ENCODE measurements around the gene EIF1. TPM values are rescaled to one million over a fixed set of nuclear protein-coding genes. Genes with fewer than 3 reads are reported as not detected.

The EIF1 gene
- total and polyA plus RNA-seq, 4 donors, result 179 to 689 (median 464) TPM

DNA sequence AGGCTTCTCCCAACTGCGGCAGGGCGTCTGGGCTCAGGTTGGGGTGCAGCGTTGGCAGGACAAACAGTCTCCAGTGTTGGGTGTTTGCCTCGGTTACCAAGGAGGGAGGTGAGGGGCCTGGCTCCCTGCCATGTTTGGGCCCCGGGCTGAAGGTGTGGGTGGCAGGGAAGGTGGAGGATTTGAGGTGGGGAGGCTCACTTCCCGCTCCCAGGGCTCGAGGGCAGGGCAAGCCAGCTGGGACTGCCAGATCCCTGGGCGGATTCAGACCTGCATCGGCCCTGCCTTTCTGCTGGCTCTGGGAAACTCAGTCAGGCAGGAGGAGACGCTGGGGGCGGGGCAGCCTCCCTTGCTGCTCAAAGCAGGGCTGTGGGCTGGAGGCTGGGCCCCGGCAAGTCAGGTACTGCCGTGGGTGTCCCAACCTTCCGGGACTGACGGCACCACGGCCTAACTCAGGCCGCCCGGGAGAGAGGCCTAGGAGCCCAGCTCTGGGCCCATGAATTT lies 33.0 kb upstream of the EIF1 start:
- 45% methylated on average over 18 of the region's 18 CpGs for WGBS (ENCODE audit: insufficient coverage)
- H3K4me1 ChIP-seq (ENCODE audit: control insufficient read depth, insufficient read depth, low read length), result peaks cover 13% of the 10 kb centered on the region
- H3K9me3 ChIP-seq (ENCODE audit: control insufficient read depth, insufficient read depth, low read length), result no peaks in the 10 kb centered on the region
- H3K36me3 ChIP-seq (ENCODE audit: control insufficient read depth, insufficient read depth, low read length), result no peaks in the 10 kb centered on the region
- no peak for DNase-seq (ENCODE audit: low read depth in 4 of 6, low spot score in 6 of 6)
- no peaks in the 10 kb centered on the region for H3K27me3 ChIP-seq (ENCODE audit: control insufficient read depth, insufficient read depth, low read length)
- H3K27ac ChIP-seq (ENCODE audit: low read depth, low read length), result peak overlapping the region; percentile 61
- no peak overlapping the region for H3K4me3 ChIP-seq (ENCODE audit: low read depth, low read length)

DNA sequence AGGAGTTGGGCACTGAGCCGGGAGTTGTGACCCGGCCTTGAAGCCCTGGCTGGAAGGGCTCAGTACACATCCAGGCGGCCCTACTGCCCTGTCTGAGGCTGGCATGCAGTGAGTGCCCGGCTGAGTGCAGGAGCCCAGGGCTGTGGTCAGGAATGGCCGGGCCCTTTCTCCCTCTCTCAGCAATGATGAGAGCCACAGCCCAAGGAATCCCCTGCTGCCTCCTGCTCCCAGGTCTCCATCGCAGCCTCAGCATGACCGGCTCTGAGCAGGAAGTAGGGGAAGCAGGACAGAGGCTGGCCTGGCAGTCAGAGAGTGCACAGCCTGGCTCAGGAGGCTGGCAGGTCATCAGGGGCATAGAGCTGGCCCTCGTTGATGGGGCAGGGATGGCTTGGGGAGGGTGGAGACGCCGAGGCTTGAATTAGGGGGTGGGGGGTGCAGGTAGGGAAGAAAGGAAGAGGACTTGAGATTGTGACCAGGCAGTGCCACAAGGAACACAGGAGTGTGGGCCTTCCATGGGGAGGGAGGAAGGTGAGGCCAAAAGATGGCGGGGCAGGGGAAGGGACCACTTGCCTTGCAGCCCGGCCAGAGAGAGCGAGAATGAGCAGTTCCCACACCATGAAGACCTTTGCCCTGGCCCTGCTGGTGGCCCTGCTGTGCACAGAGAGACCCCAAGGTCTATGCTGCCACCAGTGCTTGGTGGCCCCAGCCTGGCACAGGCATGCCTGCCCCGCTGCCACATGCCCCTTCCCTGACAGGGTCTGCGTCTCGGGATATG lies 32.2 kb upstream of the EIF1 start:
- H3K4me1 ChIP-seq (ENCODE audit: control insufficient read depth, insufficient read depth, low read length), result peaks cover 12% of the 10 kb centered on the region
- H3K27ac ChIP-seq (ENCODE audit: low read depth, low read length), result no peak overlapping the region
- 90% methylated on average over 15 of the region's 16 CpGs for WGBS (ENCODE audit: insufficient coverage)
- H3K27me3 ChIP-seq (ENCODE audit: control insufficient read depth, insufficient read depth, low read length), result no peaks in the 10 kb centered on the region
- H3K36me3 ChIP-seq (ENCODE audit: control insufficient read depth, insufficient read depth, low read length), result no peaks in the 10 kb centered on the region
- no peak for DNase-seq (ENCODE audit: low read depth in 4 of 6, low spot score in 6 of 6)
- no peak overlapping the region for H3K4me3 ChIP-seq (ENCODE audit: low read depth, low read length)
- no peaks in the 10 kb centered on the region for H3K9me3 ChIP-seq (ENCODE audit: control insufficient read depth, insufficient read depth, low read length)

DNA sequence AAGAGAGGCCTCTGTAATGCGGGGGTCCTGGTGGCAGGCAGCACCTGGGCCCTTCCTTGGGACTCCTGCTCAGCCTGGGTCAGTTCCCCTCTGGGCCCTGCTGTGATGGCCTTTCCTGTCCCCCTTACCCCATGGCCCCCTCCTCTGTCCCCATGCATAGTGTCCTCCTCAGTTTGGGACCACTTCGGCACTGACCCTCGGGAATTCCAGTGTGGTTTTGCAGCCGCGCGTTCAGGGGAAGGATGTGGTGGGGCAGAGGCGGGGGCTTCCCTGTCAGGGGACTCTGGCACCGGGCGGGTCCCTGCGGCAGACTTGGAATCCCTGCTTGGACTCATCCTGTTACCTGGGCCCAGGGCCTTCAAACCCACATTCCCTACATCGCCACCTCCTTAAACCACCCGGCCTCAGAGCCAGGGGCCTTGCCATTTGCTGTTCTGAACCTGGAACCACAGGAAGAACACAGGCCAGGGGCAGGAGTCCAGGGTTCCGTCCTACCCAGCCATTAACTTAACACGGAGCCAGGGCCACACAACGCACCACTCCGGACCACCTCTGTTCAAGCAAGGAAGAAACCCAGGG lies 31.4 kb upstream of the EIF1 start:
- H3K9me3 ChIP-seq (ENCODE audit: control insufficient read depth, insufficient read depth, low read length), result no peaks in the 10 kb centered on the region
- no peaks in the 10 kb centered on the region for H3K27me3 ChIP-seq (ENCODE audit: control insufficient read depth, insufficient read depth, low read length)
- 96% methylated on average over 12 of the region's 16 CpGs for WGBS (ENCODE audit: insufficient coverage)
- no peak overlapping the region for H3K27ac ChIP-seq (ENCODE audit: low read depth, low read length)
- peaks cover 9% of the 10 kb centered on the region for H3K4me1 ChIP-seq (ENCODE audit: control insufficient read depth, insufficient read depth, low read length)
- H3K36me3 ChIP-seq (ENCODE audit: control insufficient read depth, insufficient read depth, low read length), result no peaks in the 10 kb centered on the region
- DNase-seq (ENCODE audit: low read depth in 4 of 6, low spot score in 6 of 6), result no peak
- H3K4me3 ChIP-seq (ENCODE audit: low read depth, low read length), result no peak overlapping the region

DNA sequence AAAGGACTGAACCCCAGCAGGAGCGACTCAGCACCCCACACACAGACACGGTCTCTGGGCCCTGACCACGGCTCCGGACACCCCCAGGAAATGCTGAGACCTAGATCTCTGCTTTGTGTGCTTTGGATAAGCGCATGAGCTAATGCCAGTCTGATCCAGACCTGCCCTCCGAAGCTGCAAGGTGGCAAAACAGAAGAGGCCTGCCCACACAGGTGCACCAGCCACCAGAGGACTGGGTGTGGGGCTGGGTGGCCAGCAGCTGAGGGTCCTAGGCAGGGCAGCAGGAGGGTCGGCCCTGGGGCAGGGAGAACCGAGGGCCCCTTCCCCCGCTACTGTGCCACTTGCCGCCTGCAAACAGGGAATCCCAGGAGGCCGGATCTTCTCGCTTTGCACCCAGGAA lies 30.7 kb upstream of the EIF1 start:
- H3K4me3 ChIP-seq (ENCODE audit: low read depth, low read length), result no peak overlapping the region
- WGBS (ENCODE audit: insufficient coverage), result 69% methylated on average over 12 of the region's 12 CpGs
- peaks cover 9% of the 10 kb centered on the region for H3K4me1 ChIP-seq (ENCODE audit: control insufficient read depth, insufficient read depth, low read length)
- H3K9me3 ChIP-seq (ENCODE audit: control insufficient read depth, insufficient read depth, low read length), result no peaks in the 10 kb centered on the region
- no peaks in the 10 kb centered on the region for H3K27me3 ChIP-seq (ENCODE audit: control insufficient read depth, insufficient read depth, low read length)
- no peaks in the 10 kb centered on the region for H3K36me3 ChIP-seq (ENCODE audit: control insufficient read depth, insufficient read depth, low read length)
- no peak overlapping the region for H3K27ac ChIP-seq (ENCODE audit: low read depth, low read length)
- no peak for DNase-seq (ENCODE audit: low read depth in 4 of 6, low spot score in 6 of 6)

DNA sequence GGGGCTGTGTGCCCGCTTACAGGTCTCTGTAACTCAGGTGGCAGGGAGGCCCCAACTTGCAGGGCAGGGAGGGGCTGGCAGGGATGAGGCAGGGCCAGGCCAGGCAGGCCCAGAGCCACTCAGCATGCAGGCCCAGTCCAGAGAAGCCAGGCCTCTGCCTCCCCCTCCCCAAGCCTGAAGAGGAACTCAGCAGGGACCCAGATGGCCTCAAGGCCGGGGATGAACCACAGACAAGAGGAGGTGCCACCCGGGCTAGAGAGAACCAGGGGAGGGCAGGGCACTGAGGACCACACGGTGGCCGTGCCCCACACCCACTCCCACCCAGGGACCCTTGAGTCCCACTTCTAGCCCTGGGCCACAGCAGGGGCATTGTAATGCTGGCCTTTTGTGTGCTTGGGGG lies 29.8 kb upstream of the EIF1 start:
- no peaks in the 10 kb centered on the region for H3K27me3 ChIP-seq (ENCODE audit: control insufficient read depth, insufficient read depth, low read length)
- WGBS (ENCODE audit: insufficient coverage), result 84% methylated on average over 2 of the region's 5 CpGs
- no peaks in the 10 kb centered on the region for H3K9me3 ChIP-seq (ENCODE audit: control insufficient read depth, insufficient read depth, low read length)
- H3K4me1 ChIP-seq (ENCODE audit: control insufficient read depth, insufficient read depth, low read length), result peaks cover 9% of the 10 kb centered on the region
- no peak overlapping the region for H3K27ac ChIP-seq (ENCODE audit: low read depth, low read length)
- no peak overlapping the region for H3K4me3 ChIP-seq (ENCODE audit: low read depth, low read length)
- no peak for DNase-seq (ENCODE audit: low read depth in 4 of 6, low spot score in 6 of 6)
- no peaks in the 10 kb centered on the region for H3K36me3 ChIP-seq (ENCODE audit: control insufficient read depth, insufficient read depth, low read length)

DNA sequence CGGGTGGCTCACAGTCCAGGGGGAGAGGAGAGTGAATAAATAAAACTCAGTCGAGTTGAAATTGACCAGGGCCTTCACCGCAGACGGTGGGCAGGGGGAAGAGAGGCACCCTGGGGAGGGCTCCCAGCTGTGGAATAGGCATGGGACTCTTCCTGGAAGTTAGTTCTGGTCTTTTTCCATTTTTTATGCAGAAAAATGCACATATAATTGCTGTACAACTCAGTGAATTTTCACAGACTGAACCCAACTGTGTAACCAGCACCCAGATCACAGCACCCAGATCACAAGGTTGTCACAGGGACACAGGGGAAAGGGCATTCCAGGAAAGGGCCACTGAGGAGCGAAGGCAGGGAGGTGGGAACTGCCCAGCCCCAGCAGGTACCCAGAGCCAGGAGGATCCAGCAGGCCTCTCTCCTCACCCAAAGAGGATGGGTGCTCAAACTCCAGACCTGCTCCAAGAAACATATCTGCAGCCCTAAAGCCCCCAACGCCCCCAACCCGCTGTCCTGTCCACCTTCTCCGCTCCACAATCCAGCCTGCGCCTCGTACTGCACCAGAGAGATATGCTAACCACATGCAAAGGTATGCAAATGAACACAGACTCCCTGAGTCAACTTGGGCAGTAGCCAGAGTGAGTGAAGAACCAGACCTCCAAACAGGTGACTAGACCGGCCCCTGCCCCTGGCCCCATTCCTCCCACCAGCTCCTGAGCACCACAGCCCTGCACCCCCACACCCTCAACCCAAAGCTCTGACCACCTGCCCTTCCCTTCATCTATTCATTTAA lies 29.1 kb upstream of the EIF1 start:
- WGBS (ENCODE audit: insufficient coverage), result 96% methylated on average over 6 of the region's 11 CpGs

DNA sequence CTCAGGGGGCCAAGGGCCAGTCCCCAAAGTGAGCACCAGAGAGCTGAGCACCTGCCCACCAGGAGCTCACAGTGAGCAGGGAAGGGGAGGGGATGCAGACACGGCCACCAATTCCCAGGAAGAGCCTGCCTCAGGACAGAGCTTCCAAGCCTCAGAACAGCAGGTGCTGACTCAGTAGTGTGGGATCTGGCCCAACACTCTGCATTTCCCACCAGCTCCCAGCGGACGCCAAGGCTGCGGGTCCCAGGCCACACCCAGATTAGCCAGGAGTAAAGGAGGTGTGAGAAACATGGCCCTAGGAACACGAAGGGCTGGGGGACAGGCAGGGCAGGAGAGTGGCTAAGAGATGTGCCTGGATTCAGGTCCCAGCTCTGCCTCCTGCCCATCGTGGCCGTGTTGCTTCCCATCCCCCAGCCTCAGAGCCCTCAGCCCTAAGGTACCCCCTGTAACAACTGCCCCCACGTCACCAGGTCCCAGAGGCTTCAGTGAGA lies 28.4 kb upstream of the EIF1 start:
- H3K27ac ChIP-seq (ENCODE audit: low read depth, low read length), result no peak overlapping the region
- H3K9me3 ChIP-seq (ENCODE audit: control insufficient read depth, insufficient read depth, low read length), result no peaks in the 10 kb centered on the region
- no peak for DNase-seq (ENCODE audit: low read depth in 4 of 6, low spot score in 6 of 6)
- H3K36me3 ChIP-seq (ENCODE audit: control insufficient read depth, insufficient read depth, low read length), result no peaks in the 10 kb centered on the region
- WGBS (ENCODE audit: insufficient coverage), result 84% methylated on average over 4 of the region's 8 CpGs
- H3K27me3 ChIP-seq (ENCODE audit: control insufficient read depth, insufficient read depth, low read length), result no peaks in the 10 kb centered on the region
- H3K4me1 ChIP-seq (ENCODE audit: control insufficient read depth, insufficient read depth, low read length), result peaks cover 8% of the 10 kb centered on the region
- no peak overlapping the region for H3K4me3 ChIP-seq (ENCODE audit: low read depth, low read length)

More for the DNA sequence above, 29.1 kb upstream of the EIF1 start:
- Histone ChIP-seq H3K27ac (ENCODE audit: low read depth, low read length) (no peak overlapping the region), H3K9me3 (ENCODE audit: control insufficient read depth, insufficient read depth, low read length) (no peaks in the 10 kb centered on the region), H3K4me3 (ENCODE audit: low read depth, low read length) (no peak overlapping the region), H3K36me3 (ENCODE audit: control insufficient read depth, insufficient read depth, low read length) (no peaks in the 10 kb centered on the region), H3K27me3 (ENCODE audit: control insufficient read depth, insufficient read depth, low read length) (no peaks in the 10 kb centered on the region), H3K4me1 (ENCODE audit: control insufficient read depth, insufficient read depth, low read length) (peaks cover 9% of the 10 kb centered on the region)
- DNase-seq (ENCODE audit: low read depth in 4 of 6, low spot score in 6 of 6), result no peak

DNA sequence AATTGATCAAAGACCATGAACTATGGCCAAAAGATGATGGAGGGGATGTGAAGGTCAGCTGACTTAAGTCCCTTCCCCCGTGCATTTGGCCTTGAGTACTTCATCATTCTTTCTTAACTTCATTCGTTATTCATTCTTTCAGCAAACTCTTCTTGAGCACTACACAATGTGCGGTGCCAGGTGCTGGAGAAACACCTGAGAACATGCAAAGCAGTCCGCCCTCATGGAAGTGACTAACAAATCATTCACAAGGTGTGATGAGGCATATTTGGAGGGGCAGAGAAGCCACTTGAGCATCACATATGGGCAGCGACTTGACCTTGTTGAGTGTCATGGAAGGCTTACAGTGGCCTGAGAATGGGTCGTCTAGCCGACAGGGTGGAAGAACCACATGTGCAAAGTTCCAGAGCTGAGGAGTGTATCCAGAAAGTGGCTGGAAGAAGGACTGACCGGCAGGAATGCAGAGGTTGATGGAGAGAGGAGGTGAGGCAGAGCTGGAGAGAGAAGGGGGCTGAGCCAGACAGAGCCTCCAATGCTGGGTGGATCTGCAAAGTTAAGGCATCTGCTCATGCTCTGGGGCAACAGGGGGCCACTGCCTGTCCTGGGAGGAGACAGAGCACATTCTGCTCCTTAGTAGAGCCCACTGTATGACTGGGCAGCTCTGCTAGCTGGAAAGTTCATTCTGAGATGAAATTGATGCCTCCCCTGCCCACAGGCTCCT lies 25.1 kb upstream of the EIF1 start:
- peaks cover 26% of the 10 kb centered on the region for H3K4me1 ChIP-seq (ENCODE audit: control insufficient read depth, insufficient read depth, low read length)
- H3K27me3 ChIP-seq (ENCODE audit: control insufficient read depth, insufficient read depth, low read length), result no peaks in the 10 kb centered on the region
- H3K9me3 ChIP-seq (ENCODE audit: control insufficient read depth, insufficient read depth, low read length), result no peaks in the 10 kb centered on the region
- no peak for DNase-seq (ENCODE audit: low read depth in 4 of 6, low spot score in 6 of 6)
- WGBS (ENCODE audit: insufficient coverage), result 73% methylated on average over 6 of the region's 8 CpGs
- H3K36me3 ChIP-seq (ENCODE audit: control insufficient read depth, insufficient read depth, low read length), result no peaks in the 10 kb centered on the region
- H3K27ac ChIP-seq (ENCODE audit: low read depth, low read length), result no peak overlapping the region
- no peak overlapping the region for H3K4me3 ChIP-seq (ENCODE audit: low read depth, low read length)

DNA sequence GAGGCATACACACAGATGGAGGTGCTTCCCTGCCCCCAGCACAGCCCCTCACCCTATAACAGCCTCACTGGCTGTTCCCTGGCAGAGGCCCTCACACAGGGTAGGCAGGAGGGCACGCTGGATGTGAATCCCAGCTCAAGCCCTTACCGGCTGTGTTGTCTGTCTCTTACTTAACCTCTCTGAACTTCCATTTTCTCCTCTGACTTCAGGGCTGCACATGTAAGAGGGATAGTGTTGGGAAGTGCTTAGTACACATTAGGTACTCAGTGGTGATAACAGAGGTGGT lies 24.6 kb upstream of the EIF1 start:
- no CpG with 5 or more reads among the region's 2 CpGs for WGBS (ENCODE audit: insufficient coverage)
- H3K4me3 ChIP-seq (ENCODE audit: low read depth, low read length), result no peak overlapping the region
- no peak overlapping the region for H3K27ac ChIP-seq (ENCODE audit: low read depth, low read length)
- no peaks in the 10 kb centered on the region for H3K36me3 ChIP-seq (ENCODE audit: control insufficient read depth, insufficient read depth, low read length)
- no peaks in the 10 kb centered on the region for H3K27me3 ChIP-seq (ENCODE audit: control insufficient read depth, insufficient read depth, low read length)
- peaks cover 24% of the 10 kb centered on the region for H3K4me1 ChIP-seq (ENCODE audit: control insufficient read depth, insufficient read depth, low read length)
- no peak for DNase-seq (ENCODE audit: low read depth in 4 of 6, low spot score in 6 of 6)
- no peaks in the 10 kb centered on the region for H3K9me3 ChIP-seq (ENCODE audit: control insufficient read depth, insufficient read depth, low read length)
